VCaP (cell line): ENCODE measurements around the gene HDAC5.
"Not testable (repeated sequence)": the region's sequence is repeated elsewhere in the genome, so short reads cannot be mapped to it uniquely, and the experiment has no call there.

Experiments used
- H3K27ac ChIP-seq: fragments of 450-650 bp; 2 replicates; pipeline ENCODE4 v1.5.1; 2017
- CTCF ChIP-seq: fragments of 450-650 bp; conservative IDR thresholded peaks from 2 replicates; pipeline ENCODE4 v1.5.1; 2017; ENCODE audit warnings: mild to moderate bottlenecking, moderate library complexity

The HDAC5 gene

GRCh38 chr17:44049294-44050060, 74.0 kb downstream of the HDAC5 start:
- TF ChIP-seq CTCF = no peak
- H3K27ac ChIP-seq = no peak overlapping the region

- not testable (repeated sequence) for H3K27ac ChIP-seq
These were observed 76.5 kb downstream of the HDAC5 start for GRCh38 chr17:44046893-44047292.

- peak overlapping the region; percentile 40; the same call in 1 of the 2 replicates for H3K27ac ChIP-seq
- no peak for TF ChIP-seq CTCF
These were observed 78.0 kb downstream of the HDAC5 start for GRCh38 chr17:44045486-44045885.

GRCh38 chr17:44044071-44044470, 79.4 kb downstream of the HDAC5 start:
- H3K27ac ChIP-seq = peak overlapping the region; percentile 40
- no peak for TF ChIP-seq CTCF

- peak overlapping the region; percentile 40 for H3K27ac ChIP-seq
- TF ChIP-seq CTCF = no peak
These were observed 80.2 kb downstream of the HDAC5 start for GRCh38 chr17:44043272-44043696.

GRCh38 chr17:44039829-44040635, 83.4 kb downstream of the HDAC5 start:
- H3K27ac ChIP-seq = no peak overlapping the region; the same call in 1 of the 2 replicates
- TF ChIP-seq CTCF = no peak

- no peak overlapping the region for H3K27ac ChIP-seq
- no peak for TF ChIP-seq CTCF
These were observed 84.8 kb downstream of the HDAC5 start for GRCh38 chr17:44038604-44039011.
